IMR-90 (cell line): ENCODE measurements around the gene GPI. TPM values are rescaled to one million over a fixed set of nuclear protein-coding genes. Genes with fewer than 3 reads are reported as not detected.
"Not testable (repeated sequence)": the region's sequence is repeated elsewhere in the genome, so short reads cannot be mapped to it uniquely, and the experiment has no call there.

Source experiments
- ATAC-seq: fragments of 200-7000 bp; cut with Tn5 transposase; 2 replicates; pipeline ENCODE4 v1.9.1; 2020; ENCODE audit warnings: low read depth, mild to moderate bottlenecking, moderate library complexity
- BruUV-seq: library from RNA; stranded (reverse); fragments of 400-500 nt; replicated peaks from 2 replicates; lab custom pipeline; 2021; lab: Mats Ljungman, UMichigan
- CTCF ChIA-PET: fragments of 300-600 bp; formaldehyde crosslinking; extraction: SDS; loops from one replicate; lab custom pipeline; 2021; ENCODE audit warnings: antibody characterized with exemption; lab: Yijun Ruan, JAX
- POLR2A ChIA-PET: fragments of 300-600 bp; sonication (Branson Sonifier 250); formaldehyde crosslinking; loops from one replicate; lab custom pipeline; 2022; ENCODE audit warnings: antibody characterized with exemption; ENCODE audit not compliant: unreplicated experiment; lab: Charles Lee
- DNase-seq: peaks from one replicate; pipeline ENCODE4 v3.0.0; 2013
- H2AFZ ChIP-seq: replicated peaks from 2 replicates; pipeline ENCODE3; 2013; ENCODE audit warnings: low read length, mild to moderate bottlenecking; ENCODE audit not compliant: poor library complexity
- H2AK5ac ChIP-seq: 2 replicates; pipeline ENCODE4 v1.6.1; 2013; ENCODE audit warnings: low read depth, low read length, inconsistent platforms
- H2AK9ac ChIP-seq: replicated peaks from 2 replicates; pipeline ENCODE3; 2013; ENCODE audit warnings: mild to moderate bottlenecking, low read depth, low read length, moderate library complexity; ENCODE audit not compliant: poor library complexity
- H2BK120ac ChIP-seq: 2 replicates; pipeline ENCODE4 v1.6.1; 2013; ENCODE audit warnings: low read depth, low read length, inconsistent platforms
- H2BK15ac ChIP-seq: 3 replicates; pipeline ENCODE4 v1.6.1; 2013; ENCODE audit warnings: low read depth, low read length, inconsistent platforms
- H2BK20ac ChIP-seq: 2 replicates; pipeline ENCODE4 v1.6.1; 2013; ENCODE audit warnings: low read depth, mild to moderate bottlenecking, inconsistent platforms, low read length, moderate library complexity
- H2BK5ac ChIP-seq: 2 replicates; pipeline ENCODE4 v1.6.1; 2013; ENCODE audit warnings: mild to moderate bottlenecking, low read depth, low read length, inconsistent platforms; ENCODE audit not compliant: poor library complexity, severe bottlenecking
- H3K14ac ChIP-seq: replicated peaks from 2 replicates; pipeline ENCODE4 v1.6.1; 2013; ENCODE audit warnings: low read depth, low read length, inconsistent platforms
- H3K18ac ChIP-seq: 2 replicates; pipeline ENCODE4 v1.6.1; 2013; ENCODE audit warnings: low read depth, low read length, control low read depth
- H3K23ac ChIP-seq: 2 replicates; pipeline ENCODE4 v1.6.1; 2013; ENCODE audit warnings: low read depth, low read length, inconsistent platforms
- H3K27ac ChIP-seq: 2 replicates; pipeline ENCODE4 v1.5.1; 2013; ENCODE audit warnings: mild to moderate bottlenecking, control low read depth, low read length; ENCODE audit not compliant: insufficient read depth
- H3K27me3 ChIP-seq: 2 replicates; pipeline ENCODE4 v1.6.1; 2013; ENCODE audit warnings: low read length; ENCODE audit not compliant: control insufficient read depth, insufficient read depth
- H3K36me3 ChIP-seq: 2 replicates; pipeline ENCODE4 v1.6.1; 2013; ENCODE audit warnings: low read length, mixed read lengths; ENCODE audit not compliant: control insufficient read depth, insufficient read depth
- H3K4ac ChIP-seq: 2 replicates; pipeline ENCODE4 v1.6.1; 2013; ENCODE audit warnings: low read depth, low read length, inconsistent platforms
- H3K4me1 ChIP-seq: 2 replicates; pipeline ENCODE4 v1.6.1; 2013; ENCODE audit warnings: low read length, mixed read lengths; ENCODE audit not compliant: control insufficient read depth, insufficient read depth
- H3K4me2 ChIP-seq: 2 replicates; pipeline ENCODE4 v1.6.1; 2013; ENCODE audit warnings: low read depth, mild to moderate bottlenecking, control low read depth, low read length, moderate library complexity
- H3K4me3 ChIP-seq: 2 replicates; pipeline ENCODE4 v1.5.1; 2013; ENCODE audit warnings: low read depth, mild to moderate bottlenecking, control low read depth, low read length, moderate library complexity; ENCODE audit not compliant: insufficient read depth
- H3K56ac ChIP-seq: 2 replicates; pipeline ENCODE4 v1.6.1; 2013; ENCODE audit warnings: low read length, inconsistent platforms; ENCODE audit not compliant: insufficient read depth; ENCODE audit errors: extremely low read depth
- H3K79me1 ChIP-seq, 2 experiments: 2 replicates each; pipeline ENCODE4 v1.6.1; 2013; ENCODE audit warnings: low read length in 2 of 2, inconsistent platforms in 1 of 2, low read depth in 1 of 2
- H3K9ac ChIP-seq: 2 replicates; pipeline ENCODE4 v1.6.1; 2013; ENCODE audit warnings: low read depth, low read length, control low read depth
- H3K9me1 ChIP-seq: 2 replicates; pipeline ENCODE4 v1.6.1; 2013; ENCODE audit warnings: low read length, inconsistent platforms; ENCODE audit not compliant: insufficient read depth
- H3K9me3 ChIP-seq: 2 replicates; pipeline ENCODE4 v1.6.1; 2013; ENCODE audit warnings: low read length; ENCODE audit not compliant: control insufficient read depth, insufficient read depth
- H4K20me1 ChIP-seq: 2 replicates; pipeline ENCODE4 v1.6.1; 2013; ENCODE audit warnings: low read length, inconsistent platforms; ENCODE audit not compliant: insufficient read depth
- H4K5ac ChIP-seq: 2 replicates; pipeline ENCODE4 v1.6.1; 2013; ENCODE audit warnings: mild to moderate bottlenecking, low read depth, low read length, control low read depth
- H4K8ac ChIP-seq, 2 experiments: 2 replicates each; pipeline ENCODE4 v1.6.1; 2013; ENCODE audit warnings: low read depth in 2 of 2, low read length in 2 of 2, control low read depth in 1 of 2, inconsistent platforms in 1 of 2
- H4K91ac ChIP-seq: 2 replicates; pipeline ENCODE4 v1.6.1; 2013; ENCODE audit warnings: low read depth, low read length, inconsistent platforms; ENCODE audit not compliant: insufficient read depth
- CTCF ChIP-seq: conservative IDR thresholded peaks from 2 replicates; pipeline ENCODE4 v1.5.1; 2012; ENCODE audit warnings: mild to moderate bottlenecking, low read depth, low read length, improper control_type of control experiment
- WGBS, 2 experiments: methylation state at CpG; one replicate each; pipeline versions ENCODE4 v1.1.5 to v1.1.7; 2013; ENCODE audit warnings: missing lambda C conversion rate in 2 of 2; ENCODE audit not compliant: insufficient read length in 1 of 2; ENCODE audit errors: extremely low coverage in 2 of 2; 5-methylcytosine and 5-hydroxymethylcytosine counted together
- dilution Hi-C: fragments of 300-500 bp; cut with HindIII; formaldehyde crosslinking; loops from one replicate; pipeline ENCODE4 v1.14.3; 2018; ENCODE audit warnings: low sequenced_read_pairs; ENCODE audit not compliant: unreplicated experiment
- in situ Hi-C: fragments of 300-500 bp; cut with MboI; formaldehyde crosslinking; loops from 3 replicates; pipeline ENCODE4 v1.14.3; 2019; ENCODE audit warnings: low sequenced_read_pairs, inconsistent platforms, mixed read lengths
- intact Hi-C: fragments of 100-400 bp; cut with micrococcal nuclease; formaldehyde crosslinking; loops from 2 replicates; pipeline ENCODE4 v1.10.0; 2022
- polyA plus RNA-seq, 3 experiments: library from polyadenylated mRNA; depleted of rRNA; stranded (reverse); fragments of >200 nt; gene quantifications; 2 replicates each; pipeline ENCODE4 v1.2.3, GENCODE V29; 2012; ENCODE audit warnings: low replicate concordance in 1 of 3
- total RNA-seq: library from RNA; depleted of rRNA; stranded (reverse); fragments of >200 nt; gene quantifications from 2 replicates; pipeline ENCODE4 v1.2.3, GENCODE V29; 2012

Gene GPI
- total and polyA plus RNA-seq, 2 of the 4 experiments (the other 2 are of a cell fraction), result 147 to 239 TPM

GRCh38 chr19:34368338-34368737 is 3.3 kb downstream of the GPI start:
- Histone ChIP-seq H2BK15ac (no peak overlapping the region), H2BK120ac (no peak overlapping the region), H3K4me2 (no peak overlapping the region), H3K4ac (no peak overlapping the region), H3K9ac (no peak overlapping the region), H2BK5ac (no peak overlapping the region), H3K18ac (no peak overlapping the region), H3K14ac (no peak overlapping the region), H3K79me1 (peaks cover 31 to 64% of the 10 kb centered on the region in 2 experiments), H3K9me1 (peaks cover 30% of the 10 kb centered on the region), H2AFZ (no peak overlapping the region), H3K4me1 (peaks cover 15% of the 10 kb centered on the region), H3K23ac (no peak overlapping the region), H3K36me3 (peaks cover 43% of the 10 kb centered on the region), H4K8ac (no peak overlapping the region), H4K5ac (no peak overlapping the region), H3K27ac (no peak overlapping the region), H3K9me3 (no peaks in the 10 kb centered on the region), H2AK5ac (no peak overlapping the region), H2BK20ac (no peak overlapping the region), H3K56ac (no peak overlapping the region), H2AK9ac (no peak overlapping the region), H3K27me3 (no peaks in the 10 kb centered on the region), H4K91ac (no peak overlapping the region), H3K4me3 (no peak overlapping the region), H4K20me1 (peaks cover 39% of the 10 kb centered on the region)
- ATAC-seq (no peak), DNase-seq (no peak)
- in situ Hi-C loops, result no loop called here
- intact Hi-C loops, result loop anchor here (5.0 kb wide), 1 partner anchor 34 kb away; the partner anchor contains the start of gene PDCD2L
- no peak for TF ChIP-seq CTCF
- POLR2A ChIA-PET, result no interaction called here
- CTCF ChIA-PET, result no interaction called here
- WGBS, 2 experiments, result 91% methylated on average over 6 of the region's 10 CpGs; no CpG with 5 or more reads in 1 of the 2 experiments
- no TSS peak for BruUV-seq
- dilution Hi-C loops, result no loop called here

GRCh38 chr19:34369166-34369565 is 4.2 kb downstream of the GPI start:
- H3K27ac ChIP-seq, H4K5ac ChIP-seq, in situ Hi-C loops, H3K4me3 ChIP-seq, dilution Hi-C loops, H3K9me3 ChIP-seq, H3K56ac ChIP-seq, H2AK5ac ChIP-seq, H4K8ac ChIP-seq, BruUV-seq, ATAC-seq, H2BK120ac ChIP-seq, H3K23ac ChIP-seq, H3K9ac ChIP-seq, H3K18ac ChIP-seq, H2BK5ac ChIP-seq, H2AFZ ChIP-seq, H2BK15ac ChIP-seq, H2BK20ac ChIP-seq, H3K4me2 ChIP-seq, H4K91ac ChIP-seq, POLR2A ChIA-PET, DNase-seq, CTCF ChIA-PET, H3K27me3 ChIP-seq, H3K14ac ChIP-seq, H2AK9ac ChIP-seq, H3K4ac ChIP-seq: not testable (repeated sequence)
- Histone ChIP-seq H3K36me3 (peaks cover 47% of the 10 kb centered on the region), H3K4me1 (peaks cover 15% of the 10 kb centered on the region), H4K20me1 (peaks cover 43% of the 10 kb centered on the region), H3K9me1 (peaks cover 30% of the 10 kb centered on the region), H3K79me1 (peaks cover 32 to 72% of the 10 kb centered on the region in 2 experiments)
- no CpG with 5 or more reads among the region's 10 CpGs for WGBS, 2 experiments
- intact Hi-C loops, result loop anchor here (5.0 kb wide), 1 partner anchor 33 kb away; the partner anchor contains the start of gene PDCD2L
